A549 (cell line): ENCODE measurements around the gene ESRRB.

Experiments
- CHD4 ChIP-seq: fragments of 200-600 bp; sonication (generic); IDR thresholded peaks from 2 replicates; pipeline ENCODE4 v1.6.1; 2016; ENCODE audit warnings: antibody characterized with exemption, mild to moderate bottlenecking, borderline replicate concordance
- FOSB ChIP-seq: fragments of 250-450 bp; sonication (Bioruptor Pico); IDR thresholded peaks from 2 replicates; pipeline ENCODE4 v1.5.0; 2020; ENCODE audit warnings: mild to moderate bottlenecking, moderate library complexity
- JUNB ChIP-seq: fragments of >200 bp; sonication (Bioruptor Twin); formaldehyde crosslinking; IDR thresholded peaks from 2 replicates; pipeline ENCODE4 v1.6.1; 2016
- MAFK ChIP-seq: fragments of 450-650 bp; IDR thresholded peaks from 2 replicates; pipeline ENCODE4 v1.6.1; 2014; ENCODE audit not compliant: partially characterized antibody
- POLR2AphosphoS2 ChIP-seq: conservative IDR thresholded peaks from 2 replicates; pipeline ENCODE4 v1.6.1; 2012; ENCODE audit warnings: low read length, improper control_type of control experiment, inconsistent platforms
- RCOR1 ChIP-seq: fragments of 150-350 bp; IDR thresholded peaks from 2 replicates; pipeline ENCODE4 v1.6.1; 2014; ENCODE audit warnings: antibody characterized with exemption, low read length, low read depth
- RFX5 ChIP-seq: fragments of 450-650 bp; IDR thresholded peaks from 2 replicates; pipeline ENCODE4 v1.7.1; 2014; ENCODE audit warnings: antibody characterized with exemption, mild to moderate bottlenecking, moderate library complexity
- TF ChIP-seq, protein P1 (sequence below): IDR thresholded peaks from 2 replicates; pipeline ENCODE4 v1.6.1; 2012
- TF ChIP-seq, protein P2 (sequence below): fragments of >200 bp; sonication (Bioruptor Twin); formaldehyde crosslinking; IDR thresholded peaks from 3 replicates; pipeline ENCODE4 v1.5.1; 2016
- TF ChIP-seq, protein P3 (sequence below): fragments of >200 bp; sonication (Bioruptor Twin); formaldehyde crosslinking; IDR thresholded peaks from 3 replicates; pipeline ENCODE4 v1.6.1; 2016

DNA sequence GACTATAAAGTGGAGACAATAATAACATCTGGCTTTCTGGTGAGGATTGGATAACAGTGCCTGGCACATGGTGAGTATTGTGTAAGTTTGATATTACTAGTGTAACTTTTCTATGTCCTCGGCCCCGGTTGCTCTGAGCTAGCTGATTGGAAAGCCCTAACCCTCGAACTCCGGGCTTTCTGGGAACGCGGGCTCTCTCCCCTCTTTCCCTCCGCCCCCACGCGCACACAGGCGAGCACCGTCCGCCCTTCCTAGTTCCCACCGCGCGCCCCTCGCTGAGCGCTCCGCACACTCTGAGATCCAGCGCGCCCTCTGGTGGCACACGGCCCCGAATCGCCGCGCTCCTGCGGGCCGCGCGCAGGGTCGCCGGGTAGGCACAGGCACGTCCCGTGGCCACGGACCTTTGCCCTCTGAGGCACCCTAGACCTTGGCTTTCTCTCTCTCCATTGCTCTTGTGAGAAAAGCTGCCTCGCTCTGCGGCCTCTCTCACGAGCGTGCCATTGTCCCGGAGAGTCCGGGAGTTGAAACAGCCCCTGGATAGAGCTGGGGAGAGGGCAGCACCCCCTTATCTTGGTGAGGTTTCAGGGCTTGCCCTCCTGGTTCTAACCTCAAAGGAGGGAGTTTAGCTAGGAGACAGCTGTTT is 23.2 kb upstream of the ESRRB start:
- TF ChIP-seq, protein P1, sequence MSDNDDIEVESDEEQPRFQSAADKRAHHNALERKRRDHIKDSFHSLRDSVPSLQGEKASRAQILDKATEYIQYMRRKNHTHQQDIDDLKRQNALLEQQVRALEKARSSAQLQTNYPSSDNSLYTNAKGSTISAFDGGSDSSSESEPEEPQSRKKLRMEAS, result 0 out of 2 replicates have a peak, but pooled peaks have one; percentile 20
- TF ChIP-seq CHD4, result no peak
- TF ChIP-seq, protein P2, sequence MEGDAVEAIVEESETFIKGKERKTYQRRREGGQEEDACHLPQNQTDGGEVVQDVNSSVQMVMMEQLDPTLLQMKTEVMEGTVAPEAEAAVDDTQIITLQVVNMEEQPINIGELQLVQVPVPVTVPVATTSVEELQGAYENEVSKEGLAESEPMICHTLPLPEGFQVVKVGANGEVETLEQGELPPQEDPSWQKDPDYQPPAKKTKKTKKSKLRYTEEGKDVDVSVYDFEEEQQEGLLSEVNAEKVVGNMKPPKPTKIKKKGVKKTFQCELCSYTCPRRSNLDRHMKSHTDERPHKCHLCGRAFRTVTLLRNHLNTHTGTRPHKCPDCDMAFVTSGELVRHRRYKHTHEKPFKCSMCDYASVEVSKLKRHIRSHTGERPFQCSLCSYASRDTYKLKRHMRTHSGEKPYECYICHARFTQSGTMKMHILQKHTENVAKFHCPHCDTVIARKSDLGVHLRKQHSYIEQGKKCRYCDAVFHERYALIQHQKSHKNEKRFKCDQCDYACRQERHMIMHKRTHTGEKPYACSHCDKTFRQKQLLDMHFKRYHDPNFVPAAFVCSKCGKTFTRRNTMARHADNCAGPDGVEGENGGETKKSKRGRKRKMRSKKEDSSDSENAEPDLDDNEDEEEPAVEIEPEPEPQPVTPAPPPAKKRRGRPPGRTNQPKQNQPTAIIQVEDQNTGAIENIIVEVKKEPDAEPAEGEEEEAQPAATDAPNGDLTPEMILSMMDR, result peak; percentile 84
- no peak for TF ChIP-seq FOSB (CRISPR knock-in tag)
- no peak for TF ChIP-seq JUNB
- TF ChIP-seq, protein P3, sequence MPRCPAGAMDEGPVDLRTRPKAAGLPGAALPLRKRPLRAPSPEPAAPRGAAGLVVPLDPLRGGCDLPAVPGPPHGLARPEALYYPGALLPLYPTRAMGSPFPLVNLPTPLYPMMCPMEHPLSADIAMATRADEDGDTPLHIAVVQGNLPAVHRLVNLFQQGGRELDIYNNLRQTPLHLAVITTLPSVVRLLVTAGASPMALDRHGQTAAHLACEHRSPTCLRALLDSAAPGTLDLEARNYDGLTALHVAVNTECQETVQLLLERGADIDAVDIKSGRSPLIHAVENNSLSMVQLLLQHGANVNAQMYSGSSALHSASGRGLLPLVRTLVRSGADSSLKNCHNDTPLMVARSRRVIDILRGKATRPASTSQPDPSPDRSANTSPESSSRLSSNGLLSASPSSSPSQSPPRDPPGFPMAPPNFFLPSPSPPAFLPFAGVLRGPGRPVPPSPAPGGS, result no peak
- no peak for TF ChIP-seq RCOR1
- TF ChIP-seq POLR2AphosphoS2, result no peak
- no peak for TF ChIP-seq RFX5
- TF ChIP-seq MAFK, result no peak
